GM13976 (cell line): ENCODE data around the gene STAB1.

ENCODE experiments used
- DNase-seq: peaks from one replicate; pipeline ENCODE4 v3.0.0; 2012; ENCODE audit warnings: low spot score
- in situ Hi-C: fragments of 300-500 bp; cut with MboI; formaldehyde crosslinking; loops from one replicate; pipeline ENCODE4 v1.12.0; 2022; ENCODE audit warnings: low sequenced_read_pairs, mixed read lengths, inconsistent platforms; ENCODE audit not compliant: unreplicated experiment
- TF ChIP-seq, protein P1 (sequence below): IDR thresholded peaks from 2 replicates; pipeline ENCODE4 v1.5.1; 2012; ENCODE audit warnings: borderline replicate concordance, mild to moderate bottlenecking; ENCODE audit not compliant: insufficient read depth; ENCODE audit errors: extremely low read depth, missing control alignments, control extremely low read depth

STAB1 gene

DNA sequence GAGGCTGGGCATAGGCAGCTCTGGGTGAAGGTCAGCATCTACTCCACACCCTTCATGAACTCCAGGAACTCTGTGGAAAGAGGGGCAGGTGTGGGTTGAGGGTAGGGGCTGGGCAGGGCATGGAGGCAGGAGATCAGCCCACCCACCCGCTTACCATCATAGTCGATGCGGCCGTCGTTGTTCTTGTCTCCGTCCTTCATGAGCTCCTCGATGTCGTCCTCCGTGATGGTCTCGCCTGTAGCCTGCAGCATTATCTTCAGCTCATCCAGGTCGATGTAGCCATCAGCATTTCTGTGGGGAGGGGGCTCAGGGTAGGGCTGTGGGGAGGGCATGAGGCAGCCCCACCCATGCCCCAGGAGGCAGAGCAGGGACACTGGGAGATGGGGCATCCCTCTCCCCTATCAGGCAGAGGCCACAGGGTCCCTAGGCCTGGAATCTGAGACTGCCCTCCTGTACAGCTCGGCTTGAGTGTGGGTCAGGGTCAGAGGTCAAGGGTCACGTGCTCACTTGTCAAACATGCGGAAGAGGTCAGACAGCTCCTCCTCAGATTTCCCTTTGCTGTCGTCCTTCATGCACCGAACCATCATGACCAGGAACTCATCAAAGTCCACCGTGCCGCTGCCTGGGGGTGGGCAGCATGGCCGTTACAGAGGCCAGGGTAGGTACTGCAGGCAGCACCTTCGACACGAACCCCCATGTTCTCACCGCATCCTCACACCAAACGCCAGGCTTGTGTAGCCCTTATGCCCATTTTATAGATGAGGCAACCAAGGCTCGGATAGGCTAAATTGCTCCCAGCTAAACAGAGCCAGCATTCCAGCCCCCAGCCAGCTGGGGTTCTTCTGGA, 43.7 kb upstream of the STAB1 start:
- in situ Hi-C loops = no loop called here
- DNase-seq = no peak
- TF ChIP-seq, protein P1, sequence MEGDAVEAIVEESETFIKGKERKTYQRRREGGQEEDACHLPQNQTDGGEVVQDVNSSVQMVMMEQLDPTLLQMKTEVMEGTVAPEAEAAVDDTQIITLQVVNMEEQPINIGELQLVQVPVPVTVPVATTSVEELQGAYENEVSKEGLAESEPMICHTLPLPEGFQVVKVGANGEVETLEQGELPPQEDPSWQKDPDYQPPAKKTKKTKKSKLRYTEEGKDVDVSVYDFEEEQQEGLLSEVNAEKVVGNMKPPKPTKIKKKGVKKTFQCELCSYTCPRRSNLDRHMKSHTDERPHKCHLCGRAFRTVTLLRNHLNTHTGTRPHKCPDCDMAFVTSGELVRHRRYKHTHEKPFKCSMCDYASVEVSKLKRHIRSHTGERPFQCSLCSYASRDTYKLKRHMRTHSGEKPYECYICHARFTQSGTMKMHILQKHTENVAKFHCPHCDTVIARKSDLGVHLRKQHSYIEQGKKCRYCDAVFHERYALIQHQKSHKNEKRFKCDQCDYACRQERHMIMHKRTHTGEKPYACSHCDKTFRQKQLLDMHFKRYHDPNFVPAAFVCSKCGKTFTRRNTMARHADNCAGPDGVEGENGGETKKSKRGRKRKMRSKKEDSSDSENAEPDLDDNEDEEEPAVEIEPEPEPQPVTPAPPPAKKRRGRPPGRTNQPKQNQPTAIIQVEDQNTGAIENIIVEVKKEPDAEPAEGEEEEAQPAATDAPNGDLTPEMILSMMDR = no peak

DNA sequence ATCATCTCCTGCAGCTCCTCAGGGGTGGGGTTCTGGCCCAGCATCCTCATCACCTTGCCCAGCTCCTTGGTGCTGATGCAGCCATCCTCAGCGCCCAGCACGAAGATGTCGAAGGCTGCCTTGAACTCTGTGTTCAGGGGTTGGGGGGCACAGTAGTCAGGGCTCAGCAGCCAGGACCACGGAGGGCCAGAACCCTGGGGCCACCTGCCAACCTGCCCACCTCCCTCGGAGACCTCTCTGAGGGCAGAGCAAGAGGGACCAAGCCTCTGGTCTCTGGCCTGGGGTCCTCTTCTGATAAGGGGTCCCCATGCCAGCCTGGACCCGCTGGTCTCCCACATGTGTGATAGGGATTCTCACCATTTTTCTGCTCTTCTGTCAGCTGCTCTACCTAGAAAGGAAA, 43.0 kb upstream of the STAB1 start:
- TF ChIP-seq, protein P1 = no peak
- in situ Hi-C loops = no loop called here
- DNase-seq = no peak

GRCh38 chr3:52452570-52453221, 42.4 kb upstream of the STAB1 start:
- in situ Hi-C loops = no loop called here
- TF ChIP-seq, protein P1 = no peak
- no peak for DNase-seq

DNA sequence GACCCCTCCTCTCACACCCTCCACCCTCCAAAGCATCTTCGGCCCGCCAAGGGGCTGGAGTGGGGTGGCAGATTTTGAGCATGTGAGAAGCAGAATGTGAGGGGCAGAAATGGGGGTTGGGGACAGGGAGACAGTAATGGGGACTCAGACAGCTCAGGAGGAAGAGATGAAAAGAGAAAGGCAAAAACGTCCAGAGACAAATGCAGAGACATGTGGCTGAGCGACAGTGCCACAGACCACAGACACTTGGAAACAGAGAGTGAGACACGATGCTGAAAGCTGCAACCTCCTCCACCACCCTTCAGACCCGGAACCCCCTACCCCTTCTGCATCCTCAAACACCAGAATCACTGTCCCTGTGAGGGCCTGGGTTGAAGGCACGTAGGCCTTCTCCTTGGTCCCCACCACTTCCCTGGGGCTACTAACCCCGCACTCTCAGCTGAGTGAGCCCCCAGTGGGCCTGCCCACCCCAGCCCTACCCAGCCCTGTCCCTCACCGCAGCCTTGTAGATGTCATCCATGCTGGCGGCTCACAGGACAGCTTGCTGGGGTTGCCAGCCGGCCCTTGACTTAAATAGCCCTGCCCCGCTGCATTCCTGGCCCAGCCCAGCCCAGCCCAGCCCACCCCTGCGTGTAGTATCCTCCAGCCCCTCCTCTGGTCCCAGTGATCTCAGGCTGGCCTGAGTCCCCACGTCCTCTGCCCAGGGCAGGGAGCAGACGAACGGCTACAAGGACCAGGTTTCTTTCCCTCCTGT, 41.5 kb upstream of the STAB1 start, which contains the start of gene TNNC1:
TSS of gene TNNC1 (minus strand) at position 546 of the 754 bp plus-strand sequence. CDS start at position 520, 26 bp downstream.
- in situ Hi-C loops = no loop called here
- TF ChIP-seq, protein P1 = no peak
- no peak for DNase-seq

DNA sequence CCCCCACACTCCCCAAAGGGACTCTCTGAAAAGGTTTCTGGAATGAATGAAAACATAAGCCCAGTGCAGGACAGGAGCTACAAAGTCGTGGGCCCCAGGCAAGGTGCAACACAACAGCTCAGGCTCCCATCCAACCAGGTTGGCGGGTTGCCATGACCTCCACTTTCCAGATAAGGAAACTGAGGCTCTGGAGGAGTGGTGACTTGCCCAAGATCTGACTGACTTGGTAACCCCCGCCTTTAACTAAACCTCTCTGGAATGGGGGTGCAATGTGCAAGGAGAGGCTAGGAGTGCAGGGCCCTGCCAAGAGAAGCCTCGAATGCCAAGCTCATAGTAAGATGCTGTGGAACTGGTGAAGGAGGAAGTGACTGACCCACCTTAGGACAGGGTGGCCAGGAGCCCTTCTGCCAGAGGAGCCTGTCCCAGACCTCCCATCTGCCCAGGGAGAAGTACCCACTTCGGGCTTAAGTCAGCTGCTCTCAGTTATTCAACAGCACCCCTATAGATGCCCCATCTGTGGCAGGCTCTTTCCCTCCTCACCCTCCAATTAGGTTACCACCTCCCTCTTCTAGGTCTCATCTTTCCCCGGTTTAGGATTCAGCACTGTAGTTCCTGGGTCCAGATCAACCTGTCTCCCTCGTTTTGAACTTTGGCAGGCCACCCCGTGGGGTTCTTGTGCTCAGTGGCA, 40.7 kb upstream of the STAB1 start:
- in situ Hi-C loops = no loop called here
- no peak for DNase-seq
- TF ChIP-seq, protein P1 = no peak

- TF ChIP-seq, protein P1 = no peak
- in situ Hi-C loops = no loop called here
- no peak for DNase-seq
Measured at GRCh38 chr3:52454938-52455282, 40.2 kb upstream of the STAB1 start.
